Loucy (cell line): ENCODE results near the gene CFAP73.

Source experiments
- H2AFZ ChIP-seq: fragments of 200-600 bp; sonication (generic); 2 replicates; pipeline ENCODE4 v1.6.0; 2016; ENCODE audit warnings: antibody characterized with exemption, mild to moderate bottlenecking, low read length, moderate library complexity
- H3F3A ChIP-seq: fragments of 200-600 bp; 2 replicates; pipeline ENCODE4 v1.6.0; 2016; ENCODE audit warnings: antibody characterized with exemption, low read depth, mild to moderate bottlenecking
- H3K27me3 ChIP-seq: fragments of 200-600 bp; sonication (generic); 2 replicates; pipeline ENCODE4 v1.6.1; 2014; ENCODE audit warnings: low read length, mild to moderate bottlenecking; ENCODE audit not compliant: insufficient read depth, poor library complexity, severe bottlenecking
- H3K36me3 ChIP-seq: fragments of 200-600 bp; sonication (generic); 2 replicates; pipeline ENCODE4 v1.6.1; 2016; ENCODE audit warnings: low read length; ENCODE audit not compliant: insufficient read depth
- H3K4me1 ChIP-seq: fragments of 200-600 bp; sonication (generic); 2 replicates; pipeline ENCODE4 v1.5.1; 2014; ENCODE audit warnings: low read length, mild to moderate bottlenecking; ENCODE audit not compliant: insufficient read depth, poor library complexity, severe bottlenecking
- H3K4me2 ChIP-seq: fragments of 200-600 bp; sonication (generic); 2 replicates; pipeline ENCODE4 v1.6.0; 2014; ENCODE audit warnings: antibody characterized with exemption, low read length, low read depth, mild to moderate bottlenecking; ENCODE audit not compliant: poor library complexity, severe bottlenecking
- H3K4me3 ChIP-seq: fragments of 200-600 bp; sonication (generic); 2 replicates; pipeline ENCODE4 v1.5.1; 2014; ENCODE audit warnings: low read length, mild to moderate bottlenecking, mixed read lengths; ENCODE audit not compliant: poor library complexity, severe bottlenecking
- H3K79me2 ChIP-seq: fragments of 200-600 bp; sonication (generic); 2 replicates; pipeline ENCODE4 v1.6.1; 2014; ENCODE audit warnings: low read length; ENCODE audit not compliant: insufficient read depth
- H3K9ac ChIP-seq: fragments of 200-600 bp; sonication (generic); 2 replicates; pipeline ENCODE4 v1.6.0; 2014; ENCODE audit warnings: mild to moderate bottlenecking, low read depth, low read length, moderate library complexity; ENCODE audit not compliant: poor library complexity, severe bottlenecking
- H3K9me2 ChIP-seq: fragments of 200-600 bp; sonication (generic); replicated peaks from 2 replicates; pipeline ENCODE4 v1.6.1; 2016; ENCODE audit warnings: low read depth, low read length, mixed read lengths
- H3K9me3 ChIP-seq: fragments of 200-600 bp; sonication (generic); 2 replicates; pipeline ENCODE4 v1.6.1; 2014; ENCODE audit warnings: mild to moderate bottlenecking, antibody characterized with exemption, low read length, low read depth; ENCODE audit not compliant: insufficient read depth
- H4K20me1 ChIP-seq: fragments of 200-600 bp; sonication (generic); 2 replicates; pipeline ENCODE4 v1.6.0; 2014; ENCODE audit warnings: antibody characterized with exemption, low read length, mild to moderate bottlenecking; ENCODE audit not compliant: insufficient read depth, poor library complexity, severe bottlenecking
- EZH2phosphoT487 ChIP-seq: fragments of 200-600 bp; IDR thresholded peaks from 2 replicates; pipeline ENCODE4 v1.6.1; 2018; ENCODE audit warnings: antibody characterized with exemption, mild to moderate bottlenecking, moderate library complexity, borderline replicate concordance
- TF ChIP-seq, protein P1 (sequence below): fragments of 200-600 bp; sonication (generic); conservative IDR thresholded peaks from 2 replicates; pipeline ENCODE4 v1.5.1; 2014; ENCODE audit warnings: mild to moderate bottlenecking, antibody characterized with exemption, low read length

CFAP73 gene

DNA sequence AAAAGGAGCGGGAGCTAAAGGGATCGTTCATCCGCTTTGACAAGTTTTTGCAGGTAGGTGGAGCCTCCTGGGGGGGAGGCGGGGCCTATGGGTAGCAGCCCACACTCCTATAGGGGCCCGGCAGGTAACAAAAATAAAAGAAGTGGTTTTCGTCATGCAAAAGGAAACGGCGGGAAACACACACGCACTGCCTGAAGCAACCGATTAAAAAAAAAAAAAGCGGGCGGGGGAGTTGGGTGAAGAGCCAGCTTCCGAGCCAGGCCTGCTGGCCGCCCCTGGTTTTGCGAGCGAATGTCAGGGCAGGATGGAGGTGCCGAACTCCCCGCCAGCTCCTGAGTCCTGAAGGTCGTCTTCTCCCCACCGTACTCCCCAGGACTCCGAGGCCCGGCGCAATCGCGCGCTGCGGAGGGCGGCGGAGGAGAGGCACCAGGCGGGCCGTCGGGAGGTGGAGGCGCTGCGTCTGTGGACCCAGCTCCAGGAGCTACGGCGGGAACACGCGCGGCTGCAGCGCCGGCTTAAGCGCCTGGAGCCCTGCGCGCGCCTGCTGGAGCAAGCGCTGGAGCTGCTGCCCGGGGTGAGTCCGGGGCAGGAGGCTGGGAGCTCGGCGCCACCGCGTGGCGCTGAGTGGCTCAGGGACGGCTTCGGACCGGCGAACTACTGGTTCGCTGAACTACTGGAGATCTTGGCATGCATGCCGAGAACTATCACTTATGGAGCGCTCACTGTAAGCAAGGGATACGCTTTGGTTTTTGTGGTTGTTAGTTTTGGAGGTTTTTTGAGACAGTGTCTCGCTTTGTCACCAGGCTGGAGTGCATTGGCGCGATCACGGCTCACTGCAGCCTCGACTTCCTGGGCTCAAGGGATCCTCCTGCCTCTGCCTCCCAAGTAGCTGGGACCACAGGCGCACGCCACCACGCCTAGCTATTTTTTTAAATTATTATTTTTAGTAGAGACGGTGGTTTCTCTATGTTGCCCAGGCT, 3.6 kb downstream of the CFAP73 start:
- Histone ChIP-seq H3K36me3 (peaks cover under 1% of the 10 kb centered on the region; the same call in 1 of the 2 replicates), H3K27me3 (no peaks in the 10 kb centered on the region), H3K4me2 (peak overlapping the region; percentile 73), H3K4me3 (peak overlapping the region; percentile 69), H3K9me2 (no peaks in the 10 kb centered on the region), H2AFZ (peak overlapping the region; percentile 71), H3K9me3 (no peaks in the 10 kb centered on the region), H3K79me2 (no peaks in the 10 kb centered on the region), H4K20me1 (no peaks in the 10 kb centered on the region), H3K4me1 (no peaks in the 10 kb centered on the region), H3K9ac (peak overlapping the region; percentile 36), H3F3A (no peaks in the 10 kb centered on the region)
- TF ChIP-seq EZH2phosphoT487 = no peak
- TF ChIP-seq, protein P1, sequence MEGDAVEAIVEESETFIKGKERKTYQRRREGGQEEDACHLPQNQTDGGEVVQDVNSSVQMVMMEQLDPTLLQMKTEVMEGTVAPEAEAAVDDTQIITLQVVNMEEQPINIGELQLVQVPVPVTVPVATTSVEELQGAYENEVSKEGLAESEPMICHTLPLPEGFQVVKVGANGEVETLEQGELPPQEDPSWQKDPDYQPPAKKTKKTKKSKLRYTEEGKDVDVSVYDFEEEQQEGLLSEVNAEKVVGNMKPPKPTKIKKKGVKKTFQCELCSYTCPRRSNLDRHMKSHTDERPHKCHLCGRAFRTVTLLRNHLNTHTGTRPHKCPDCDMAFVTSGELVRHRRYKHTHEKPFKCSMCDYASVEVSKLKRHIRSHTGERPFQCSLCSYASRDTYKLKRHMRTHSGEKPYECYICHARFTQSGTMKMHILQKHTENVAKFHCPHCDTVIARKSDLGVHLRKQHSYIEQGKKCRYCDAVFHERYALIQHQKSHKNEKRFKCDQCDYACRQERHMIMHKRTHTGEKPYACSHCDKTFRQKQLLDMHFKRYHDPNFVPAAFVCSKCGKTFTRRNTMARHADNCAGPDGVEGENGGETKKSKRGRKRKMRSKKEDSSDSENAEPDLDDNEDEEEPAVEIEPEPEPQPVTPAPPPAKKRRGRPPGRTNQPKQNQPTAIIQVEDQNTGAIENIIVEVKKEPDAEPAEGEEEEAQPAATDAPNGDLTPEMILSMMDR = peak; percentile 45

DNA sequence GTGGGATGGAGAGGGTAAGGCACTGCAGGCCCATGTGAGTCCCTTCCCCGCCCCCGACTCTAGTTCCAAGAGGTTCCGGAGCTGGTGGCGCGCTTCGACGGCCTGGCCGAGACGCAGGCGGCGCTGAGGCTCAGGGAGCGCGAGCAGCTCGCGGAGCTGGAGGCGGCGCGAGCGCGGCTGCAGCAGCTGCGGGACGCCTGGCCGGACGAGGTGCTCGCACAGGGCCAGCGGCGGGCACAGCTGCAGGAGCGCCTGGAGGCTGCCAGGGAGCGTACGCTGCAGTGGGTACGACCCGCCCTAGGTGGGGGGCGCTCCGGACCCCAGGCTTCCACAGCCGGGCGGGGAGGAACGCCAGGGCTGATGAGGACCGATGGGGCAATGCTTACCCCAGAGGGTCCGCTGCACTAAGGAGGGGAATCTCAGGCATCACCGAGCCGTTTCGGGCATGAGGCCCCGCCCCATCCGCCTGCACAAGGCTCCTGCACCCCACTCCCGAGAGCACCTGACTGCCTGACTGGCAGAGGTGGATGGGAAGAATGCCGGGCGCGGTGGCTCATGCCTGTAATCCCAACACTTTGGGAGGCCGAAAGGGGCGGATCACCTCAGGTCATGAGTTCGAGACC, 4.9 kb downstream of the CFAP73 start:
- no peaks in the 10 kb centered on the region for H3K4me1 ChIP-seq
- H3K79me2 ChIP-seq = no peaks in the 10 kb centered on the region
- H3K36me3 ChIP-seq = peaks cover 14% of the 10 kb centered on the region; the same call in 1 of the 2 replicates
- H3K4me2 ChIP-seq = no peak overlapping the region
- H3F3A ChIP-seq = no peaks in the 10 kb centered on the region
- no peaks in the 10 kb centered on the region for H3K9me3 ChIP-seq
- H3K9me2 ChIP-seq = no peaks in the 10 kb centered on the region
- H3K9ac ChIP-seq = no peak overlapping the region
- no peaks in the 10 kb centered on the region for H4K20me1 ChIP-seq
- no peak overlapping the region for H2AFZ ChIP-seq
- H3K27me3 ChIP-seq = no peaks in the 10 kb centered on the region
- TF ChIP-seq, protein P1 = no peak
- TF ChIP-seq EZH2phosphoT487 = no peak
- no peak overlapping the region for H3K4me3 ChIP-seq

DNA sequence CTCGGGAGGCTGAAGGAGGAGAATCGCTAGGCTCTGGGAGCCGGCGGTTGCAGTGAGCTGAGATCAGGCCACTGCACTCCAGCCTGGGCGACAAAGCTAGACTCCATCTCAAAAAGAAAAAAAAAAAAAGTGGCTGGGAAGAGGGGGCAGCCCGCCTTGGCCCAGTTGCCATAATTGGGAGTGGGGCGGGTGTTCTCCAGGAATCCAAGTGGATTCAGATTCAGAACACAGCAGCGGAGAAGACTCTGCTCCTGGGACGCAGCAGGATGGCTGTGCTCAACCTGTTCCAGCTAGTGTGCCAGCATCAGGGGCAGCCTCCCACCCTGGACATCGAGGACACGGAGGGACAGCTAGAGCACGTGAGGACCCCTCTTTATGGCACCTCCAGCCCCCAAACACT, 5.5 kb downstream of the CFAP73 start:
- Histone ChIP-seq H3K36me3 (peaks cover 20% of the 10 kb centered on the region; the same call in 1 of the 2 replicates), H3K4me3 (no peak overlapping the region), H3K9me2 (no peaks in the 10 kb centered on the region), H3F3A (no peaks in the 10 kb centered on the region), H3K79me2 (no peaks in the 10 kb centered on the region), H4K20me1 (no peaks in the 10 kb centered on the region), H3K27me3 (no peaks in the 10 kb centered on the region), H3K4me1 (no peaks in the 10 kb centered on the region), H3K9me3 (no peaks in the 10 kb centered on the region), H2AFZ (no peak overlapping the region), H3K9ac (no peak overlapping the region), H3K4me2 (no peak overlapping the region)
- no peak for TF ChIP-seq EZH2phosphoT487
- TF ChIP-seq, protein P1 = no peak
